ENCODE results near the gene KRTAP2-1. TPM values are rescaled to one million over a fixed set of nuclear protein-coding genes. Genes with fewer than 3 reads are reported as not detected.
"Not testable (repeated sequence)": the region's sequence is repeated elsewhere in the genome, so short reads cannot be mapped to it uniquely, and the experiment has no call there.

The KRTAP2-1 gene
- total and polyA plus RNA-seq, 2 of the 13 experiments (the other 11 are each of a cell fraction or from before 2014, with no cell fraction given) = not detected

DNA sequence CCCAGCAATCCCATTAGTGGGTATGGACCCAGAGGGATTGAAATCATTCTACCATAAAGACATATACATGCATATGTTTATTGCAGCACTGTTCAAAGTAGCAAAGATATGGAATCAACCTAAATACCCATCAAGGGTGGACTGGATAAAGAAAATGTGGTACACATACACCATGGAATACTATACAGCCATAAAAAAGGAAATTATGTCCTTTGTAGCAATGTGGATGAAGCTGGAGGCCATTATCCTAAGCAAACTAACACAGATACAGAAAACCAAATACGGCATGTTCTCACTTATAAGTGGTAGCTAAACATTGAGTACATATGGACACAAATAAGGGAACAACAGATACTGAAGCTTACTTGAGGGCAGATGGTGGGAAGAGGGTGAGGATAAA lies 10.4 kb upstream of the KRTAP2-1 start:
- Histone ChIP-seq H3K4me1 (ENCODE audit: insufficient read depth, low read length) (peaks cover 44% of the 10 kb centered on the region), H3K9me3 (ENCODE audit: low read length) (no peaks in the 10 kb centered on the region), H3K4me2 (ENCODE audit: low read depth, low read length) (no peak overlapping the region), H3K4me3 (replicated peaks in 1 of 3; ENCODE audit: insufficient read depth in 1 of 3, low read depth in 2 of 3, low read length in 3 of 3) (no peak overlapping the region), H3K27ac (ENCODE audit: extremely low read length, insufficient read depth, low read length) (no peak overlapping the region), H4K20me1 (ENCODE audit: insufficient read depth, low read length) (no peaks in the 10 kb centered on the region), H2AFZ (ENCODE audit: low read length) (no peak overlapping the region), H3K79me2 (ENCODE audit: insufficient read depth, low read length) (no peaks in the 10 kb centered on the region), H3K36me3 (replicated peaks in 1 of 2; ENCODE audit: control insufficient read depth in 1 of 2, insufficient read depth in 2 of 2, low read length in 2 of 2) (no peaks in the 10 kb centered on the region), H3K9ac (ENCODE audit: insufficient read depth, low read depth, low read length) (no peak overlapping the region), H3K27me3 (ENCODE audit: control insufficient read depth in 1 of 2, insufficient read depth in 2 of 2, low read length in 2 of 2) (no peaks in the 10 kb centered on the region)
- intact Hi-C loops (cut with micrococcal nuclease; ENCODE audit: unreplicated experiment) (no loop called here), in situ Hi-C loops (cut with HindIII; ENCODE audit: extremely low pct_ligation_motif_present, low pct_unique_long_range_greater_than_20kb) (loop anchor here (5.0 to 10.0 kb wide), 2 partner anchors 50 to 103 kb away; partner anchors contain the start of gene KRTAP3-1)
- DNase-seq (ENCODE audit: low spot score) (no peak), FAIRE-seq (no peak), ATAC-seq (no peak)
- BruUV-seq (replicated peaks) = no TSS peak
- ChIA-PET CTCF (ENCODE audit: low intra/inter-chr PET ratio, low total read pairs) (no interaction called here), POLR2A (no interaction called here)
- TF ChIP-seq ZNF564 (CRISPR knock-in tag; IDR thresholded peaks at IDR 0.05) (no peak), HMG20A (CRISPR knock-in tag; IDR thresholded peaks at IDR 0.05; ENCODE audit: borderline replicate concordance) (peak; percentile 15; the same call in 1 of the 2 replicates)
- WGBS (ENCODE audit: low lambda C conversion rate) = 100% methylated on average over 1 of the region's 1 CpG

DNA sequence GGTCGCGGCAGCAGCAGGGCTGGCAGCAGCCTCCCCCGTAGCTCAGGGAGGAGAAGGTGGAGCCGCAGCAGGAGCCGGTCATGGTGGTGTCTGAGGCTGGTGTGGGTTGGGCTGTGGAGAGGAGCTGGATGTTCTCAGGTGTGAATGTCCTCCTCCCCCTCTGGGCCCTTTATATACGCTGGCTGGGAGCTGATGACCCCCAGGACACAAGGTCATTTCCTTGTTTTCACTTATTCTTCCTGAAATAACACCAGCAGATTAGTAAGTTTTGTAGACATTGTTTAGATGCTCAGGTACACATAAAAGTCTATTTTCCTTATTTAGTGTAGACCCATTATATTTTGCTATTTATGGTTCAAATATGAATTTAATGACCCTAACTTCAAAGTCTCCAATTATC lies 8.0 kb upstream of the KRTAP2-1 start, which contains the start of gene KRTAP2-2:
KRTAP2-2 (minus strand) TSS at position 101 of the 400 bp plus-strand sequence; CDS start at position 82, 19 bp downstream.
- FAIRE-seq; ATAC-seq; H3K9me3 ChIP-seq (ENCODE audit: low read length); H3K36me3 ChIP-seq (replicated peaks in 1 of 2; ENCODE audit: control insufficient read depth in 1 of 2, insufficient read depth in 2 of 2, low read length in 2 of 2); H3K4me3 ChIP-seq (replicated peaks in 1 of 3; ENCODE audit: insufficient read depth in 1 of 3, low read depth in 2 of 3, low read length in 3 of 3); CTCF ChIA-PET (ENCODE audit: low intra/inter-chr PET ratio, low total read pairs); H3K4me2 ChIP-seq (ENCODE audit: low read depth, low read length); H3K9ac ChIP-seq (ENCODE audit: insufficient read depth, low read depth, low read length); BruUV-seq (replicated peaks); DNase-seq (ENCODE audit: low spot score); H2AFZ ChIP-seq (ENCODE audit: low read length); POLR2A ChIA-PET; intact Hi-C loops (cut with micrococcal nuclease; ENCODE audit: unreplicated experiment); H3K79me2 ChIP-seq (ENCODE audit: insufficient read depth, low read length); H3K27ac ChIP-seq (ENCODE audit: extremely low read length, insufficient read depth, low read length); H3K27me3 ChIP-seq (ENCODE audit: control insufficient read depth in 1 of 2, insufficient read depth in 2 of 2, low read length in 2 of 2); H4K20me1 ChIP-seq (ENCODE audit: insufficient read depth, low read length): not testable (repeated sequence)
- in situ Hi-C loops (cut with HindIII; ENCODE audit: extremely low pct_ligation_motif_present, low pct_unique_long_range_greater_than_20kb) = loop anchor here (5.0 to 10.0 kb wide), 2 partner anchors 48 to 100 kb away; partner anchors contain the start of gene KRTAP3-1
- WGBS (ENCODE audit: low lambda C conversion rate) = 50% methylated on average over 1 of the region's 6 CpGs
- H3K4me1 ChIP-seq (ENCODE audit: insufficient read depth, low read length) = peaks cover 23% of the 10 kb centered on the region

DNA sequence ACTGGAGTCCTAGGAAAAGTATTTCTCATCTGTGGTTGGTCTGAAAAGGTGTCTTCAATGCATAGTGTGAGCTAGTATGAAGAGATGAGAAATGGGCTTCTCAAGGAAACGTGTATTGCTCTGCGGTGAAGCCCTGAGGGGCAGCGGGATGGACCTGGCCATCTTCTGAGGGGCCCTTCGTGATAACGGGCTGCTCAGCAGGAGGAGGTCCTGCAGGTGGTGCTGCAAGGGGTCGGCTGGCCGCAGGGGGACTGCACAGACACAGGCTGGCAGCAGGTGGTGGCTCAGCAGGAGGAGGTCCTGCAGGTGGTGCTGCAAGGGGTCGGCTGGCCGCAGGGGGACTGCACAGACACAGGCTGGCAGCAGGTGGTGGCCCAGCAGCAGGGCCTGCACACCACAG lies 7.4 kb upstream of the KRTAP2-1 start:
- H3K79me2 ChIP-seq (ENCODE audit: insufficient read depth, low read length); CTCF ChIA-PET (ENCODE audit: low intra/inter-chr PET ratio, low total read pairs); H3K27ac ChIP-seq (ENCODE audit: extremely low read length, insufficient read depth, low read length); H3K27me3 ChIP-seq (ENCODE audit: control insufficient read depth in 1 of 2, insufficient read depth in 2 of 2, low read length in 2 of 2); H4K20me1 ChIP-seq (ENCODE audit: insufficient read depth, low read length); DNase-seq (ENCODE audit: low spot score); intact Hi-C loops (cut with micrococcal nuclease; ENCODE audit: unreplicated experiment); BruUV-seq (replicated peaks); H3K9ac ChIP-seq (ENCODE audit: insufficient read depth, low read depth, low read length); H3K4me2 ChIP-seq (ENCODE audit: low read depth, low read length); H3K4me3 ChIP-seq (replicated peaks in 1 of 3; ENCODE audit: insufficient read depth in 1 of 3, low read depth in 2 of 3, low read length in 3 of 3); ATAC-seq; POLR2A ChIA-PET; FAIRE-seq; H3K9me3 ChIP-seq (ENCODE audit: low read length); H3K36me3 ChIP-seq (replicated peaks in 1 of 2; ENCODE audit: control insufficient read depth in 1 of 2, insufficient read depth in 2 of 2, low read length in 2 of 2); H2AFZ ChIP-seq (ENCODE audit: low read length): not testable (repeated sequence)
- in situ Hi-C loops (cut with HindIII; ENCODE audit: extremely low pct_ligation_motif_present, low pct_unique_long_range_greater_than_20kb) = loop anchor here (10.0 kb wide), 1 partner anchor 100 kb away; no protein-coding TSS in a partner anchor
- H3K4me1 ChIP-seq (ENCODE audit: insufficient read depth, low read length) = peaks cover 18% of the 10 kb centered on the region
- 88% methylated on average over 7 of the region's 9 CpGs for WGBS (ENCODE audit: low lambda C conversion rate)

Data from HepG2 (cell line).